C4-2B (cell line): ENCODE results near the gene SCAF1.

ENCODE experiments used
- CTCF ChIP-seq: fragments of 450-650 bp; conservative IDR thresholded peaks from 2 replicates; pipeline ENCODE4 v1.5.1; 2017; ENCODE audit warnings: mild to moderate bottlenecking
- ZFX ChIP-seq: fragments of 450-650 bp; IDR thresholded peaks from 2 replicates; pipeline ENCODE4 v1.6.1; 2017

DNA sequence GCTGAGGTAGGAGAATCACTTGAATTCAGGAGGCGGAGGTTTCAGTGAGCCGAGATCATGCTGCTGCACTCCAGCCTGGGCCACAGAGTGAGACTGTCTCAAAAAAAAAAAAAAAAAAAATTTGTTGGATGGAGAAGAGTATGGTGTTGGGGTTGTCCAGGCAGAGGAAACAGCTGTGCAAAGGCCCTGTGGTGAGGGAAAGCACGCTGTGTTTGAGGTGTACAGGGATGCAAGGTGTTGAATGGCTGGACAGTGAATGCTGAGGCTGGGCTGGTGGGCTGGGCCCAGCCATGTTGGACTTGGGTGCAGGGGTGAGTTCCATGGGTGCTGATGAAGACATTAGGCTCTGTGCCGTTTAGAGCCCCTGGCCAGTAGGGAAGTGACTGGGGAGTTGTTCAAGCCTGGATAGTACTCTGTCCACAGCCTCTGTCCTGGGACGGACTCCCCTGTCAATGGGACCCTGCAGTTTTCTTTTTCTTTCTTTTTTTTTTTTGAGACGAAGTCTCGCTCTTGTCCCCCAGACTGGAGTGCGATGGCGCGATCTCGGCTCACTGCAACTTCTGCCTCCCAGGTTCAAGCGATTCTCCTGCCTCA lies 32.4 kb upstream of the SCAF1 start:
- TF ChIP-seq CTCF (no peak), ZFX (no peak)
